Medulla oblongata (tissue), 1 donor: ENCODE results near the gene NUSAP1.
A peak's percentile ranks its signal among the peaks of the same experiment; 100 is the strongest.
"Not testable (repeated sequence)": the region's sequence is repeated elsewhere in the genome, so short reads cannot be mapped to it uniquely, and the experiment has no call there.

Experiments
- DNase-seq: peaks from one replicate; pipeline ENCODE4 v3.0.0-alpha.2; 2015; ENCODE audit errors: extremely low spot score

The NUSAP1 gene

DNA sequence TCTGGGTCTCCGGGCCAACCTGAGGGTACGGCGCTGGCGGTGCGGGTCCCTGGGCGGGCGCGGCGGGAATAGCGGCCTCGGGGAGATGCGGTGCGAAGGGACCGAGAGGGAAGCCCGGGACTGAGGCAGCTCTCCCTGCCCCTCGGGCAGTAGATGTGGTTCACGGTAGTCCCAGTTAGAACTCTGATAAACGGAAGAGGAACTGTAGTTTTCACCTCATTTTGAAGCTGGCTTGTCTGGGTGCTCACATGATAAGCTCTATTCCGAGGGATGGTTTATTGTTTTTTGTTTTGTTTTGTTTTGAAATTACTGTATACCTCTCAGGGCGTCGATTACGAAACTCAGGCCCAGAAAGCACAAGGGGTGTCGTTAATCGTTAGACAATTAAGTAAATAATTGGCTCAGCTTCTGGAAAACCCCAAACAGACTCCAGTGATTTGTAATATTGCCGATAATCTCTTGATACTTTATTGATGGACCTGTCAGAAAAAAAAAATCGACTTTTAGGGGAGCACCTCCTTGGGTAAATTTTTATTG is 413 bp downstream of the NUSAP1 start:
- DNase-seq: peak; percentile 31

DNA sequence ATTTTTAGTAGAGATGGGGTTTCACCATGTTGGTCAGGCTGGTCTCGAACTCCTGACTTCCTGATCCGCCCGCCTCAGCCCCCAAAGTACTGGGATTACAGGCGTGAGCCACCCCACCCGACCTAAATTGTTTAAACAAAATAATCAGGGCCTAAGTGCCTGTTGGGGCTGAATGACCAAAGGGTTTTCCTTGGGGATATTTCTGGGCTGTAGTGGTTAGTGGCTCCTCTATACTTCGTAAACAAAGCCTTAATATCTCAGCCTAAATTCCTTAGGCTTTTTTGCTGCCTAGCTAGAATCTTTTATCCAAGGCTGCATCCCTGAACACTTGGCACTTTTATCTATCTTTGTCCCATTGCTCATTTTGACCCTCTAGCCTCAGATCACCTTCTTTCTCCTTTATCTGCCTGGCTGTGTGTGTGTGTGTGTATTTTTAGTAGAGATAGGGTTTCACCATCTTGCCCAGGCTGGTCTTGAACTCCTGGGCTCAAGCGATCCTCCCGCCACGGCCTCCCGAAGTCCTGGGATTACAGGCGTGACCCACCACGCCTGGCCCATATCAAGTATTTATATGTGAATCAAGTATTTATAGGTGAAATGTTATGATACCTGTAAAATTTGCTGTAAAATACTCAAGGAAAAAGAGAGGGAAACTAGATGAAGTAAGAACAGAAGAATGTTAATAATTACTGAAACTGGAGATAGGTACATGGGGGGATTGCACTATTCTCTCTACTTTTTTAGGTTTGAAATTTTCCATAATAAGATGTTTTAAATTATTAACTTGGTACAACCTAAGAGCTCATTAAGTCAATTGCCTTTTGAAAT is 1.8 kb downstream of the NUSAP1 start:
- no peak for DNase-seq

DNA sequence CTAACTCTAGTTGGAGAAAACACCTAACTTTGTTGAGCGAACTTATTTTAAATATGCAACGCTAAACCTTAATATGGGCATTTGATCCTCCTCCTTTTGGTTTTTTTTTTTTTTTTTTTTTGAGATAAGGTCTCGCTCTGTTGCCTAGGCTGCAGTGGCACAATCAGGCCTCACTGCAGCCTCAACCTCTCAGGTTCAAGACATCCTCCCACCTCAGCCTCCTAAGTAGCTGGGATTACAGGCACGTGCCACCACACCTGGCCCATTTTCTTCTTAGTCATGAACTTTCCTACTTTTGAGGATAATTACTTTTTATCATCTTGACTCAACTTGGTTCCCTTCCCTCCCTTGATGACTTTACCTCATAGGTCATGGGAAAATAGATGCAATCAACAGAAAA is 3.9 kb downstream of the NUSAP1 start:
- no peak for DNase-seq

GRCh38 chr15:41337047-41337446 is 4.4 kb downstream of the NUSAP1 start:
- no peak for DNase-seq

DNA sequence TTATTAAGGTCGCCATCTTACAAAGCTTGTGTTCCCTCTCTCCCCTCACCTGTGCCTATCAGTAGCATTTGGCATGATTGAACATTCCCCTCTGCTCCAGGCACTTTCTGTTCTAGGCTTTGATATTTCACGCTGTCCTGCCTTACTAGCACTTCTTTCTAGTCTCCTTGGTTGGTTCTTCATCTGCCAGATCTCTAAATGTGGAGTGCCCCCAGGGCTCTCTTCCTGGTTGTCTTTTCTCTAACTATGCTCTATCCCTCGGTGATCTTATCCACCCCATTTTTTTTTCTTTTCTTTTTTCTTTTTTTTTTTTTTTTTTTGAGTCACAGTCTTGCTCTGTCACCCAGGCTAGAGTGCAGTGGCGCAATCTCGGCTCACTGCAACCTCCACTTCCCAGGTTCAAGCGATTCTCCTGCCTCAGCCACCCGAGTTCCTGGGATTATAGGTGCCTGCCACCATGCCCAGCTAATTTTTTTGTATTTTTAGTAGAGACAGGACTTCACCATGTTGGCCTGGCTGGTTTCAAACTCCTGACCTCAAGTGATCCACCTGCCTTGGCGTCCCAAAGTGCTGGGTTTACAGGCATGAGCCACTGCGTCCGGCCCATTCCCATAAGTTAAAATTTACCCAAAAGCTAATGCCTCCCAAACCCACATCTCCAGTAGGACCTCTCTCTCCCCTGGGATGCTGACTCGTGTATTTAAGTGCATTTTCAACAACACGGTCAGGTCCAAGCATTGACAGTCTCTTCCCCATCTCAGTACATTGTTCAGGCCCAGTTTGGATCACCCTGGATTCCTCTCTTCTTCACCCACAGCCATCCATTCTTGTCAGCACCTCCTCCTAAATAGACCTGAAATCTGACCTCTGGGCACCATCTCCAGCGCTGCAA is 5.2 kb downstream of the NUSAP1 start:
- no peak for DNase-seq

GRCh38 chr15:41340189-41340695 is 7.6 kb downstream of the NUSAP1 start:
- DNase-seq: no peak

DNA sequence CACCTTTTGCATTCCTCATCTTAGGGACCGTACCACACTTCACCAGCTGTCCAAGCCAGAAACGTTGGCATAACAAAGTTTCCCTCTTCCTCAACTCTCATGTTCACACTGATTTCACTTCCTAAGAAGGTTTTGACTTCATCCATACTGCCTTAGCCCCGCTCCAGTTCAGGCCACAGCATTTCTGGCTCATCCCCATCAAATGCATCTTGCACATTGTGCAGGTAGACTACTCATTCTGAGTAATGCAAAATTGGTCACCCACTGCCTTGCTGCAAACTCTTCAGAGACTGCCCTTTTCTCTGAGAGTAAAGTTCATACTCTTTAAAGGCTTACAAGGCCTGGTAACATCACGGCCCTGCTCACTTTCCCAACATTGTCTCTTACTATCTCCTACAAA is 8.8 kb downstream of the NUSAP1 start:
- no peak for DNase-seq

DNA sequence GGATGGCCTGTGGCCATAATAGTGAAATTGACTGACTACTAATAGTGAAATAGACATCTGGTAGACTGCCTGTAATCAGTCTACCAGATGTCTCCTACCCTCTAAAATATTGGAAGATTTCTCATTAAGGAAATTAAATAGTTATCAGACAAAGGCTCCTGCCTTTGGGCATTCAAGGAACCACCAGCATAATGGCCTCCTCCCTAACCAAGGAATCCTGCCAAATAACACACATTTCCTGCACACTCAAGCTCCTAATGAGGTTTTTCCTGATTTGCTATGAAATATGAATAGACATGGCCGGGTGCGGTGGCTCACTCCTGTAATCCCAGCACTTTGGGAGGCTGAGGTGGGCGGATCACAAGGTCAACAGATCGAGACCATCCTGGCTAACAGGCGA is 14.6 kb downstream of the NUSAP1 start:
- no peak for DNase-seq

DNA sequence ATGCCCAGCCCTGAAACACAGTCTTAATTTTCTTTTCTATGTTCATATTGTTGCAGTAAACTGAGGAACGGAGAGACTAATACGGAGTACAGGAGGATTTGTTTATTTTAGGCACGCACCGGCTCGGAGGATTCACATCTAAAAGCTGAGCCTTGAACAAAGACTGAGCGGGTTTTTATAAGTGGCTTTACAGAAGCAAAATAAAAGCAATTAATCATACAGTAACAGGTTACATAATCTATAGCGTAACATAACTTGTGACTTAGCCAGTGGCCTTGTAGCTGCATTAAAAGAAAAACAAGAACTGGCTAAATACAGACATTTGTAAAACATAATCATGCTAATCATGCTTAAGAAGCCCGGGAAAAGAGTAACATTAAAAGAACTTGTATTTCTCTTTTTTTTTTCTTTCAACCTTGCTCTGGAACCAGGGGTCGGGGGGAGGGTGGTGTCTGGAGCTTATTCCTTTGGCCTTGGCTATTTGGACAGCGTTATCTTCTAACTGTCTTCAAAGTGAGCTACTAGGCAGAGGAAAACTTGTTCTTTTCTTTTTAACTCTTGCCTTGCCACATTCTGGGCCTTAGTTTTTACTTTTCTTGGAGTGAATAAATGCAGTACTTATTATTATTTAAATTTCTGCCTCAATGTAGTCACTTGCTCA is 17.5 kb downstream of the NUSAP1 start:
- DNase-seq: no peak

DNA sequence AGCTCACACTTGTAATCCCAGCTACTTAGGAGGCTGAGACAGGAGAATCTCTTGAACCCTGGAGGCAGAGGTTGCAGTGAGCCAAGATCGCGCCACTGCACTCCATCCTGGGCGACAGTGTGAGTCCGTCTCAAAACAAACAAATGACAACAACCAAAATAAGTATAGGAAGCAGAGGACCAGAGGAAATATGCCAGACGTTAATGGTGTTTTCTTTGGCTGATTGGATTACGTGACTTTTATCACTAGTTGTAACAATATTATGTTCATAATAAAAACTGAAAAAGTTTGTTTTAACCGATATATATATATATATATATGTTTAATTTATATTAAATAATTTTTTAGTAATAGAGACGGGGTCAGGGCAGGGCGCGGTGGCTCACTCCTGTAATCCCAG is 21.7 kb downstream of the NUSAP1 start:
- DNase-seq: no peak

- no peak for DNase-seq
Measured at GRCh38 chr15:41367418-41367817, 34.7 kb downstream of the NUSAP1 start.

GRCh38 chr15:41377978-41378377 is 45.3 kb downstream of the NUSAP1 start:
- no peak for DNase-seq

DNA sequence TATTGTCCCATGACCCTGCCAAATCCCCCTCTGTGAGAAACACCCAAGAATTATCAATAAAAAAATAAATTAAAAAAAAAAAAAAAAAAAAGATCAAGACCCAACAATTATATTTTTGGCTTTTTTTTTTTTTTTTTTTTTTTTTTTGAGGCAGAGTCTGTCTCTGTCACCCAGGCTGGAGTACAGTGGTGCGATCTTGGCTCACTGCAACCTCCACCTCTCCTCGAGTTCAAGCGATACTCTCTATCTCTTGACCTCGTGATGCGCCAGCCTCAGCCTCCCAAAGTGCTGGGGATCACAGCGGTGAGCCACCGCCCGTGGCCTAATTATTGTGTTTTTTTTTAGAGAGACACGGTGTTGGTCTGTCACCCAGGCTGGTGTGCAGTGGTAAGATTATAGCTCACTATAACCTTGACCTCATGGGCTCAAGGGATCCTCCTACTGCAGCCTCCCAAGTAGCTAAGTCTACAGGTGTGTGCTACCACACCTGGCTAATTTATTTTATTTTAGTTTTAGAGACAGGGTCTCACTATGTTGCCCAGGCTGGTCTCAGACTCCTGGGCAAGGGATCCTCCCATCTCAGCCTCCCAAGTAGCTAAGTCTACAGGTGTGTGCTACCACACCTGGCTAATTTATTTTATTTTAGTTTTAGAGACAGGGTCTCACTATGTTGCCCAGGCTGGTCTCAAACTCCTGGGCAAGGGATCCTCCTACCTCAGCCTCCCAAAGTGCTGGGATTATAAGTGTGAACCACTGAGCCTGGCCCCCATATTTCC is 51.5 kb downstream of the NUSAP1 start:
- not testable (repeated sequence) for DNase-seq

DNA sequence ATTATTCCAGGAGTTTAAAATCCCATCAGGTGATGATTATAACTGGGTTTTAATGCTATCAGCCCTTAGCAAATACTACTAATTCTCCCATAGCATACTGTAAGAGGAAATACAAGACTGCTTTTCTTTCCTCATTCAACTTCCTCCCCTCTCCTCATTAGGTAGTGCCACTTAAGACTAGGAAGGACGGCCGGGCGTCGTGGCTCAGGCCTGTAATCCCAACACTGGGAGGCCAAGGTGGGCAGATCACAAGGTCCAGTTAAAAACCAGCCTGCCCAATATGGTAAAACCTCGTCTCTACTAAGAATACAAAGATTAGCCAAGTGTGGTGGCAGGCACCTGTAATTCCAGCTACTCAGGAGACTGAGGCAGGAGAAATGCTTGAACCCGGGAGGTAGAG is 55.0 kb downstream of the NUSAP1 start:
- DNase-seq: no peak

DNA sequence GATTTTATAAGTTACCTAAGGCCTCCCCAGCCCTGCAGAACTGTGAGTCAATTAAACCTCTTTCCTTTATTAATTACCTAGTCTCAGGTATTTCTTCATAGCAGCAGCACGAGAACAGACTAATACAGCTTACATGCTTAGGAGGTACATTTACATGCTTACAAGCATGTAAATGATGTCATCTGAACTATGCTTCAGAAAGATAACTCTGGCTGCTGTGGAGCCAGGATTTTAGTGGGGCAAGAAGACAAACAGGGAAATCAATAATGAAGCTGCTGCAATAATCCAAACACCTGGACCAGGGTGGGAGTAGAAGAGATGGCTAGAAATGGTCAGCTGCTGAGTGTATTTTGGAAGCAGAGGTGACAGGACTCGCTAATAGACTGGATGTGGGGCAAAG is 60.0 kb downstream of the NUSAP1 start:
- DNase-seq: no peak

DNA sequence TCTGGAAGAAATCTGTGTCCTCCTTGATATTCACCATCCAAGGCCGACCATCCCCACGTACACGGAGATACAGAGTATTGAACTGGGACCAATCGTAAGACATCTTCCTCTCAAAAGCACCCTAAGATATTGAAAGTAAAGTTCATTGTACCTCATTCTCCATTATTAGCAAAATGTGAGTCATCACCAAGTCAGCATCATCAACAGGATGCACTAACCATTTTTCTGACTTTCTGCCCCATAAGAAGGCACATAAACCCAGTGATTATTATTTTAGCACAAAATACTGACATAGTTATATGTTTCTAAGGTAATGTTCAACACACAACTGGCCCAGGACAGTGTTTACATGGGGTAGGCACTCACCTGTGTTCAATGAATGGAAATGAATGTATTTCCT is 62.2 kb downstream of the NUSAP1 start:
- no peak for DNase-seq

GRCh38 chr15:41396111-41396510 is 63.4 kb downstream of the NUSAP1 start:
- no peak for DNase-seq

GRCh38 chr15:41401904-41402267 is 69.2 kb downstream of the NUSAP1 start:
- DNase-seq: no peak

DNA sequence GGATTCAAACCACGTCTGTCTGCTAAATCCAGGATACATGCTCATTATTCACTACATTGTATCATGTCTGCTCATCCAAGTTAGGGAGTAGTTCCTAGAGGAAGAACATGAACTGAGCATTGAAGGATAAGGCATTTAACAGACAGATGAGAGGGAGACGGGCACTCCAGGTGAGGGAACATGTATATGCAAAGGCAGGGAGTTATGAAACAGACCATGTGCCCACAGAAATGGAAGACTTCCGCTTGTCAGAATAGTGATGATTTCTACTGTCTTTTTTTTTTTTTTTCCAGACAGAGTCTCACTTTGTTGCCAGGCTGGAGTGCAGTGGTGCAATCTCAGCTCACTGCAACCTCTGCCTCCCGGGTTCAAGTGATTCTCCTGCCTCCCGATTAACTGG is 74.7 kb downstream of the NUSAP1 start:
- DNase-seq: no peak

DNA sequence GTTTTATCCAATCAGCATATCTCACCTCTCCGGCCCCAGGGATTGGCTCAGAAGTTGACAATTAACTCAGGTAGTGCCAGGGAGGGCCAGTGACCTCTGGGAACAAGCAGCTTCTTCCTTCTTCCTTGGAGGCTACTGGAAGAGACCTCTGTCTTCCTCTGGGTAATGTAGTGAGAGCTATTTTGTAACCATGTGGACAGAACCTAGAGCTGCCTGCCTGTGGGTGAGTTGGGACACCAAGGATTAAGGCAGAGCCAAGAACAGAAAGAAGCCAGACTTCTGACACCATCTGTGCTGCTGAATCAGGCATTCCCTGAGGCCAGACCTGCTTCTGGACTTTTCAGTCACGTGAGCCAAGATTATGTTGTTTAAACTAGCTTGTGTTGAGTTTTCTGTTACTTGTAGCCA is 75.6 kb downstream of the NUSAP1 start:
- no peak for DNase-seq

DNA sequence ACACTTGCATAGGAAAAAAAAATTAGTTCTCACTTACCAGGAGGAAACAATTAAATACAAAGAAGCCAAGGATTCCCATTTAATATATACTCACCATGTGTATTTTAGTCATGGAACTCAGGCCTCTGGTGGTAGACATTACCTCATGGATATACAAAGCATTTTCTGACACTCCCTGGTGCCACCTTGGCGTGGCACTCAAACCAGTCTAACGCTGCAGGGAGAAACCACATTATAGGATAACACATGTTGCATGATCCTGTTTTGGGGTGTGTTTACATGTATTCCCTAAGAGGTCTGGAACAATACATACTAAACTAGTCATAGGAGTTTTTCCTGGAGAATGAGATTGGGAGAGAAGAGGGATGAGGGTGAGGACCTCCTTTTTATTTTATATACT is 78.3 kb downstream of the NUSAP1 start:
- DNase-seq: no peak
